Stimulated activated CD4-positive, alpha-beta T cell treated with anti-CD3 and anti-CD28 coated beads, Interleukin-15, amount 100 ng/mL, for 48 hours (primary cell): ENCODE data around the gene UBALD1.
A peak's percentile ranks its signal among the peaks of the same experiment; 100 is the strongest.

Experiments
- DNase-seq, 2 donors: peaks; one replicate each; pipeline ENCODE4 v3.0.0-alpha.2; 2020; ENCODE audit warnings: low read depth in 2 of 2

Gene UBALD1

GRCh38 chr16:4616047-4616811 lies 1.5 kb upstream of the UBALD1 start:
- DNase-seq = peak; percentile 99 to 100

DNA sequence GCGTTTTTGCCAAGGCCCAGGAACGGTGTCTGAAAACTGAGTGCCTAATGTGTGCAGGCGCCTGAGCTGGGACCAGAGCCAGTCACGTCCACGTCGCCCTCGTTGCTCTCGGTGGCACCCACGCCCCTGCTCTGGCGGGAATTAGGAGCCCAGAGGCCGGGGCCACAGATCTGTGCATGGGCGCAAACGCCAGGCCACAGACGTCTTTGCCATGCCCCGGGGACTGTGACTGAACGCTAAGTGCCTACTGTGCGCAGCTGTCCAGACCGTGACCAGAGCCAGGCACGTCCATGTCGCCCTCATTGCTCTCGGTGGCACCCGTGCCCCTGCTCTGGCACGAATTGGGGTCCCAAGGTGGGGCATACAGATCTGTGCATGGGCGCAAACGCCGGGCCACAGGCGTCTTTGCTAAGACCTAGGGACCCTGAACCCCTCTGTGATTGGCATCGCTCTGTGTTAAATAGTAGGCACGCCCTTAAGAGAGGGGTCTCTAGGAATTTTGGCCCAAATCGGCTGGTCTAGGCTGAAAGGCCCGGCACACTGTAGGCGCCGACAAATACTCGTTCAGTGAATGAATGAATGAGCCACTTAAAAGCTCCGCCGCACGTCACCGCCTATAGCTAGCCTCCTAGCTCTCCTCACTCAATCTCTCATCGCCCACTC lies 827 bp upstream of the UBALD1 start:
- DNase-seq = no peak

- DNase-seq = no peak
Measured at GRCh38 chr16:4613636-4614570, 785 bp downstream of the UBALD1 start.

- DNase-seq = no peak
Measured at GRCh38 chr16:4612977-4613635, 1.6 kb downstream of the UBALD1 start.

- no peak for DNase-seq
Measured at GRCh38 chr16:4612474-4612931, 2.2 kb downstream of the UBALD1 start.

DNA sequence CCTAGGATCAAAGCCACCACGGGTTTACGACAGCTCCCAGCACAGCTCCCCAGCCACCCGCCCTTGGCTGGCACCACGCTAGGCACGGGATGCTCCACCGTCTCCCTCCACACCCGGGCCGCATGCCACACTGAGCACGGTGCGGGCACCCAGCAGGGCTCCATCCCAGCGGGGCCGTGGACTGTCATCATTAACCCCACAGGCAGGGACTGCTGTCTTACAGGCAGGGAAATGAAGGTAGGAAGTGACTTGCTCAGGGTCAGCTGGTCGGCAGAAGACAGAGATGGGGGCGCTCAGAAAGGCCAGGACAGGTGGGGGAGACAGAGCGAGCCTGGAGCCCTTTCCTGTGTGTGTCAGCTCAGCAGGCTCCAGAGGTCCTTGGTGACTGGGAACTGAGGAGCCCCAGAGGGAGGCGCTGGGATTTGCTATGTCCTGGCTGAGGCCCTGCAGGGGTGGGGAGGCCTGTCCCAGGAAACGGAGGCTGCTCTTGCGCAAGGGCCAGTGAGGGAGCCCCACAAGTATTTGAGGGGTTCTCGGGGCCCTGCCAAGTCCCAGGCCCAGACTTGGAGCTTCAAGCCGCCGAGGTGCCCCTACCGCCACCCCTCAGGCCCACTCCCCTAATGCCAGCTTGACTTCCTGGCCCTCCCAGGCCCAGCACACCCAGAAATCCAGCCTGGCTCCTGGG lies 3.2 kb downstream of the UBALD1 start:
- no peak for DNase-seq

GRCh38 chr16:4610011-4611005 lies 4.4 kb downstream of the UBALD1 start:
- no peak for DNase-seq

- no peak for DNase-seq
Measured at GRCh38 chr16:4609200-4610010, 5.3 kb downstream of the UBALD1 start.

DNA sequence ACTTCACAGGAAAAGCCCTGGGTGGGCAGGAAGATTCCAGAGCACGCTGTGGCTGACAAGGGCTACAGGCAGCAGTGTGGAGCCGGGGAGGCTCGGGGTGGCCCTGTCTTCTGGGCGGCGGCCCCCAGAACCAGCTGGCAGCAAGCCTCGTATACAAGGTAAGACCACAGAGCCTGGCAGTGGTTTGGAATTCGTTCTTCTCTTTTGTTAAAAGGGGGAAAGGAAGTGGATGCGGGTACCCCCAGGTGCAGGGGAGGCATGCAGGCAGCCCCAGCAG lies 6.0 kb downstream of the UBALD1 start:
- no peak for DNase-seq

GRCh38 chr16:4607841-4608703 lies 6.6 kb downstream of the UBALD1 start:
- DNase-seq = no peak

- no peak for DNase-seq
Measured at GRCh38 chr16:4606354-4606753, 8.3 kb downstream of the UBALD1 start.

- no peak for DNase-seq
Measured at GRCh38 chr16:4604401-4604800, 10.3 kb downstream of the UBALD1 start.

DNA sequence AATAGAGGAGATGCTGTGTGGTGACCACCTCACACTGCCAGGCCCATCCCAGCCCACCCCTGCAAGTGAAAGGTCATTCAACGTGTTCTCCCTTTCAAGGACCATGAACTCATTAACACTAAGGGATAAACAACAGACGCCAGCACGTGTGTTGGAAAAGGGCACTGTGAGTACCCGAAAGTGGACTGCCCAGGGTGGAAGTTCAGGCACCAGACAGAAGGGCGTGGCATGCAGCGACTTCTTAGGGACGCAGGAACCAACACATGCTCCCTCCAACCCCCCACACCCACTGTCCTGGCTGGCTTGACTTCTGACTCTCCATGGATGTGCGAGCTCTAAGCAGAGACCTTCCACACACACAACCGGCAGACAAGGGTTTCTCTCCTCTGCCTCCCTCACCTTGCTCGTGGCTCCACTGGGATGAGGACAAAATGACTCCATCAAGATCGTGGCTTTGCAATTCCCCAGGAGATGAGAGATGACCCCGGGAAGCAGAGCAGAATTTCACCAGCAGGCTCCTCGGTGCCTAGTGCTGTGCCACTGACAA lies 11.0 kb downstream of the UBALD1 start:
- DNase-seq = no peak

GRCh38 chr16:4602331-4602730 lies 12.4 kb downstream of the UBALD1 start:
- DNase-seq = no peak

DNA sequence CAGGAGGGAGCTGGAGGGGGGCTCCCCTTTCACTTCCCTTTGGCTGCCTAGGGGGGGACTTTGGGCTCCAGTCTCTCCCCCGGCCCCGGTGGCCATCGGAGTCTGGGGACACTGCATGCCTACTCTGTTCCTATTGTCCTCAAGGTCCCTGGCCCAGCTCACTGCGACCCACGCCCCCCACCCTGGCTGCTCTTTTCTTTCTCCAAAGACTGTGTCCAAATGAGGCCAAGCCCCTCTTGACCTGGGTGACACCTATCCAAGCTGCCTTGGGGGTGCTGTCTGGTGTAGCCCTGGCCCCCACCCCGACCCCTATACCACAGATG lies 12.9 kb downstream of the UBALD1 start:
- no peak for DNase-seq

DNA sequence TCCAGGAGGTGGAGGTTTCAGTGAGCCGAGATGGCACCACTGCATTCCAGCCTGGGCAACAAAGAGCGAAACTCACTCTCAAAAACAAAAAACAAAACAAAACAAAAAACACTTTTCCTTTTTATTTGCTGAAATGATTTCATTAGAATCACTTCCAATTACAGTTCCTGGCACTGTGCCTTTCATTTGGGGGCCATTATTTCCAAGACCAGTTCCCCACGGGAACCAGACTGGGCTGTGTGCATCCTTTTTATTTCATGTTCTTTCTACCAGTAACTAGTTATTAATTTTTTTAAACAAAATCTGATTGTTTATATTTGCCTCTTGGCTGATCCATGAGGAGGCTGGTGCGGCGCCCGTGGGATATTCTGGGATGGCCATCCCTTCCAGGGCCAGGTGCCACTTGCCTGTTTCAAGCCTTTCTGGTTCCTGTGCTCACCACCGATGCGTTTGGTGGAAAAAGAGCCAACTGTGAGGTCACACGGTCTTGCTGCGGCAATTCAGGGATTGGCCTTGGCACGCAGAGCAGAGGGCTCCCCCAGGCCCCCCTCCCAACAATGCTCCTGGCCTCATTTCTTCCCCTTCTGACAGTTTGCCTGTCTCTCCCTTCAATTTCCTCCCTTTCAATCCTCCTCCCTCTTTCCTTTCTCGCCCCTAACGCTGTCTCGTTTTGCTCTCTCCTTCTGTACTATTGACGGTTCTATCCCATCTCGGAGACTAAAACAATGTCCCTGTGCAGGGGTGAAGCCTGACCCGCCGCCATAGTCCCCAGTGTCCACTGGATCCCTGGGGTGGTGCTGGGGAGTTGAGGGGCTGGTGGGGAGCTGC lies 13.4 kb downstream of the UBALD1 start:
- DNase-seq = no peak

DNA sequence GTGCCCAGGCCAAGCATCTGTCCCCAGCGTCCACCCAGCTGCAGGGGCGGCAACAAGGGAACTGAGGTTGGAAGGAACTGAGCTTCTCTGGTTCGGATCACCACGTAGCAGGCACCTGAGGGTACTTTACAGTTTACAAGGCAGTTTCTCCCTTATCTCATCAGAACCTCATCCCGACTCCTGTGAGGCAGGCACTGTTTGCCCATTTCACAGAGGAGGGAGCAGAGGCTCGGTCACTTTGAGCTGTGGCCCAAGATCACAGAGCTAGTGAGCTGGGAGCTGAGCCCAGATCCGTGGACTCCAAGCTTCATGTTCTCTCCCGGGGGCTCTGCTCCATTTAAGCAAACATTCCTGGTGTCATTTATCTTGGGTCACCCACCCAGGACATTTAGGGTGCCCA lies 15.1 kb downstream of the UBALD1 start:
- no peak for DNase-seq
